Psoas muscle (tissue), 8 donors: ENCODE measurements around the gene NFATC1. TPM values are rescaled to one million over a fixed set of nuclear protein-coding genes. Genes with fewer than 3 reads are reported as not detected.

Experiments used
- ATAC-seq, 4 donors: fragments of 200-7000 bp; cut with Tn5 transposase; one replicate each; pipeline ENCODE4 v1.9.1; 2020; ENCODE audit warnings: moderate library complexity in 3 of 4, mild to moderate bottlenecking in 2 of 4
- DNase-seq, 2 donors: peaks; one replicate each; pipeline ENCODE4 v3.0.0-alpha.2; 2020
- H3K27ac ChIP-seq: fragments of 200-600 bp; one replicate; pipeline ENCODE4 v1.8.0; 2022
- H3K27me3 ChIP-seq, 3 donors: fragments of 200-600 bp in 1 of 3; one replicate each; pipeline versions ENCODE4 v1.6.1 to v1.8.0; 2013 to 2022; ENCODE audit warnings: low read length in 2 of 3, mild to moderate bottlenecking in 2 of 3, moderate library complexity in 1 of 3; ENCODE audit not compliant: insufficient read depth in 3 of 3
- H3K36me3 ChIP-seq, 2 donors: fragments of 200-600 bp in 1 of 2; one replicate each; pipeline versions ENCODE4 v1.6.1 to v1.8.0; 2013 to 2022; ENCODE audit warnings: low read depth in 1 of 2, mild to moderate bottlenecking in 1 of 2, moderate library complexity in 1 of 2; ENCODE audit not compliant: insufficient read depth in 1 of 2
- H3K4me1 ChIP-seq: fragments of 200-600 bp; one replicate; pipeline ENCODE4 v1.8.0; 2022
- H3K4me3 ChIP-seq: fragments of 200-600 bp; one replicate; pipeline ENCODE4 v1.8.0; 2022; ENCODE audit warnings: mild to moderate bottlenecking
- H3K9me3 ChIP-seq: fragments of 200-600 bp; one replicate; pipeline ENCODE4 v1.8.0; 2022
- WGBS, 3 donors: extraction: QIAGEN DNeasy Blood & Tissue Kit; methylation state at CpG; one replicate each; pipeline versions ENCODE4 v1.1.6 to v1.1.7; 2013; 5-methylcytosine and 5-hydroxymethylcytosine counted together
- intact Hi-C, 2 donors: fragments of 100-400 bp; cut with DNase I; formaldehyde crosslinking; loops; one replicate each; pipeline versions ENCODE4 v1.11.0 to v1.14.2; 2022
- polyA plus RNA-seq, 3 donors: library from polyadenylated mRNA; stranded (reverse); fragments of 200-250 nt; gene quantifications; one replicate each; pipeline ENCODE4 v1.2.3, GENCODE V29; 2013
- total RNA-seq, 4 donors: library from RNA; stranded (reverse); fragmentation: NEBNext Ultra II Directional in 2 of 4; extraction: Animal tissue kit (Norgen Biotek cat#: 25700) in 2 of 4; gene quantifications; one replicate each; pipeline versions ENCODE4 v1.2.1 to v1.2.4, GENCODE V29; 2021 to 2023
- TF ChIP-seq, protein P1 (sequence below): fragments of 200-600 bp; IDR thresholded peaks from one replicate; pipeline ENCODE4 v1.8.0; 2022; ENCODE audit warnings: antibody characterized with exemption
- donor health status: healthy with polysubstance abuse.
- donor health status: DM: no; HTN: no; CAD: no; lungs with moderate emphysema.
- donor health status: Bipolar disorder and iron deficiency.
- donor health status: healthy.
- donor health status: DM: yes; HTN: yes; CAD: no.
- donor health status: DM: no; HTN: no; CAD: no.
- donor health status: DM: no; HTN: no; CAD: no.
- donor health status: DM: yes; HTN: yes; CAD: no.

The NFATC1 gene
- total and polyA plus RNA-seq, 7 donors, result 3.0 to 28.7 (median 21.0) TPM

DNA sequence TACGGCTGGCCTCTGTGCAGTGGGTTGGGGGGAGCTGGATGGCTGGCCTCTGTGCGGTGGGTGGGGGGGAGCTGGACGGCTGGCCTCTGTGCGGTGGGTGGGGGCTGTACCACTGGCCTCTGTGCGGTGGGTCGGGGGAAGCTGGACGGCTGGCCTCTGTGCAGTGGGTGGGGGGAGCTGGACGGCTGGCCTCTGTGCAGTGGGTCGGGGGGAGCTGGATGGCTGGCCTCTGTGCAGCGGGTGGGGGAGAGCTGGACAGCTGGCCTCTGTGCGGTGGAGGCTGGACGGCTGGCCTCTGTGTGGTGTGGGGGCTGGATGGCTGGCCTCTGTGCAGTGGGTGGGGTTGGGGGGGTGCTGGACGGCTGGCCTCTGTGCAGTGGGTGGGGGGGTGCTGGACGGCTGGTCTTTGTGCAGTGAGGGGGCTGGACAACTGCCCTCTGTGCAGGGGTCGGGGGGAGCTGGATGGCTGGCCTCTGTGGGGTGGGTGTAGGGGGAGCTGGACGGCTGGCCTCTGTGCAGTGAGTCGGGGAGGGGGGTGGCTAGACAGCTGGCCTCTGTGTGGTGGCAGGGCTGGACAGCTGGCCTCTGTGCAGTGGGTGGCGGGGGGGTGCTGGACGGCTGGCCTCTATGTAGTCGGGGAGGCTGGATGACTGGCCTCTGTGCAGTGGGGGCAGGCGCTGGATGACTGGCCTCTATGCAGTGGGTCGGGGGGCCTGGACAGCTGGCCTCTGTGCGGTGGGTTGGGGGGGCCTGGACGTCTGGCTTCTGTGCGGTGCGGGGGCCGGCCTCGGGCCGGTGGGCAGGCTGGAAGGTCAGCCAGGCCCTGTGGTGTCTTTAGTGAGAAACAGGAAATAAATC is 31.9 kb downstream of the NFATC1 start:
- TF ChIP-seq, protein P1, sequence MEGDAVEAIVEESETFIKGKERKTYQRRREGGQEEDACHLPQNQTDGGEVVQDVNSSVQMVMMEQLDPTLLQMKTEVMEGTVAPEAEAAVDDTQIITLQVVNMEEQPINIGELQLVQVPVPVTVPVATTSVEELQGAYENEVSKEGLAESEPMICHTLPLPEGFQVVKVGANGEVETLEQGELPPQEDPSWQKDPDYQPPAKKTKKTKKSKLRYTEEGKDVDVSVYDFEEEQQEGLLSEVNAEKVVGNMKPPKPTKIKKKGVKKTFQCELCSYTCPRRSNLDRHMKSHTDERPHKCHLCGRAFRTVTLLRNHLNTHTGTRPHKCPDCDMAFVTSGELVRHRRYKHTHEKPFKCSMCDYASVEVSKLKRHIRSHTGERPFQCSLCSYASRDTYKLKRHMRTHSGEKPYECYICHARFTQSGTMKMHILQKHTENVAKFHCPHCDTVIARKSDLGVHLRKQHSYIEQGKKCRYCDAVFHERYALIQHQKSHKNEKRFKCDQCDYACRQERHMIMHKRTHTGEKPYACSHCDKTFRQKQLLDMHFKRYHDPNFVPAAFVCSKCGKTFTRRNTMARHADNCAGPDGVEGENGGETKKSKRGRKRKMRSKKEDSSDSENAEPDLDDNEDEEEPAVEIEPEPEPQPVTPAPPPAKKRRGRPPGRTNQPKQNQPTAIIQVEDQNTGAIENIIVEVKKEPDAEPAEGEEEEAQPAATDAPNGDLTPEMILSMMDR, result no peak
- Histone ChIP-seq H3K27ac (no peak overlapping the region), H3K27me3 (no peaks in the 10 kb centered on the region), H3K4me1 (peaks cover 21% of the 10 kb centered on the region), H3K9me3 (no peaks in the 10 kb centered on the region), H3K4me3 (no peak overlapping the region), H3K36me3 (peaks cover 0 to 11% of the 10 kb centered on the region in 2 donors)
- DNase-seq (no peak), ATAC-seq (peak in 1 of 4 donors; percentile 14)
- intact Hi-C loops, result no loop called here
- WGBS, 3 donors, result 66 to 70% (median 70%) methylated on average over 26 to 29 of the region's 29 CpGs

DNA sequence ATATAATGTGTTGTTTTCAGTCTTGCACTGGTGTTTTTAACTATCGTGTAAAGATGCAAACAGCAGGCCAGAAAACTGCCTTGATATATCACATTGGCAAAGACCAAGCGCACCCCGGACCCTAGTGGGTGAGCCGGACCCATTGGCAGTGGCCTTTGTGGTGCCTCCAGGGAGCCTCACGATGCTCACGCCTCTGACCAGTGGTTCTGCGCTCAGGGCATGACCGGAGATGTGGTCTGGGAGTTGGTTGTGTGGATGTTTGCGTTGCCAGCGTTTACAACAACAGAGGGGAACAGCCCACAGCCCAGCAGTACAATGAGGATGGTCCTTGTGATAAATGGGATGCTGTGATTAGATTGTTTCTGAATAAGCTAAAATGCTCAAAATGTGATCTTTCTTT is 32.6 kb downstream of the NFATC1 start:
- peaks cover 0 to 11% of the 10 kb centered on the region in 2 donors for H3K36me3 ChIP-seq
- ATAC-seq (no peak), DNase-seq (no peak)
- intact Hi-C loops, result no loop called here
- WGBS, 3 donors, result 81 to 86% (median 84%) methylated on average over 10 of the region's 10 CpGs
- H3K27ac ChIP-seq, result no peak overlapping the region
- TF ChIP-seq, protein P1, result no peak
- peaks cover 17% of the 10 kb centered on the region for H3K4me1 ChIP-seq
- H3K4me3 ChIP-seq, result no peak overlapping the region
- H3K9me3 ChIP-seq, result no peaks in the 10 kb centered on the region
- no peaks in the 10 kb centered on the region for H3K27me3 ChIP-seq

DNA sequence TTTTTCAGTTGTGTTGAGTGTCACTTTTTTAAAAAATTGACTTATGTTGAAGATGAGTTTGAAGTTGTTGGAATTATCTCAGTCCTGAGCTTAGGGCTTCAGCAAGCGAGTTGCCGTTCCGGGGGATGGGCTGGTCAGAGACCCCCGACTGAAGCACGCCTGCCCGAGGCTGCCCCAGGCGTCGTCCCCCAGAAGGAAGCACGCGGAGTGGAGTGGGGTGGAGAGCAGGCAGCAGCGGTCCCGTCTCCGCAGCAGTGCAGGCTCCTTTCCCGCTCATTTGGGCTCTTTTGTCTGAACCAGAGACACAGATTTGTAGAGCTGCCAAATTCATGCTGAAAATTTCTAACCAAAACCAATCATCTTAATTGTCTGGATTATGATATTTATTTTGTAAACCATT is 33.7 kb downstream of the NFATC1 start:
- 91 to 93% (median 91%) methylated on average over 14 of the region's 14 CpGs for WGBS, 3 donors
- H3K4me1 ChIP-seq, result peaks cover 8% of the 10 kb centered on the region
- no peaks in the 10 kb centered on the region for H3K27me3 ChIP-seq
- no peak for DNase-seq
- TF ChIP-seq, protein P1, result no peak
- ATAC-seq, result no peak
- H3K27ac ChIP-seq, result no peak overlapping the region
- intact Hi-C loops, result no loop called here
- H3K9me3 ChIP-seq, result no peaks in the 10 kb centered on the region
- no peak overlapping the region for H3K4me3 ChIP-seq
- H3K36me3 ChIP-seq, result peaks cover 0 to 21% of the 10 kb centered on the region in 2 donors

DNA sequence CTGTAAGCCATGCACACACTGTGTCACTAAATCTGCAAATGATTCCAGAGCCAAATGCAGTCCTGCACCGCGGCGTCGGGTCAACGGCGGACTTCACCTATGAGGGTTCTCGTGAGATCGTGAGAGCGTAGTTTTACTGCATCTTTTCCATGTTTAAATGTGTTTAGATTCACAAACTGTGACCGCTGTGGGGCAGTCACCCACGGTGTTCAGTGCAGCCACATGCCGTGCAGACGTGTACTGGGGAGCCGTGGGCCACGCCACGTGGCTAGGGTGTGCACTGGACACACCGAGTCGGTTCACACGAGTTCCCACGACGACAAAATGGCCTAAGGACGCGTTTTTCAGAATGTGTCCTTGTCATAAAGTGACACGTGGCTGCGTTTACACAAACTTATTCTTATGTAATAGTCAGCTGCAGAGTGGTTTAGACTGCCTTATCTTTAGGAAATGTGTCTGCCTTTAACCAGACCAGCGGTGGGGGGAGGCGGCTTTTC is 34.1 kb downstream of the NFATC1 start:
- Histone ChIP-seq H3K27me3 (no peaks in the 10 kb centered on the region), H3K4me1 (peaks cover 8% of the 10 kb centered on the region), H3K4me3 (no peak overlapping the region), H3K9me3 (no peaks in the 10 kb centered on the region), H3K36me3 (peaks cover 0 to 22% of the 10 kb centered on the region in 2 donors), H3K27ac (no peak overlapping the region)
- intact Hi-C loops, result no loop called here
- no peak for ATAC-seq
- DNase-seq, result no peak
- TF ChIP-seq, protein P1, result no peak
- 90 to 96% (median 94%) methylated on average over 27 of the region's 27 CpGs for WGBS, 3 donors
